CD4-positive, alpha-beta T cell treated with Interleukin-4 for 1 hour (primary cell): ENCODE results near the gene CSHL1.
A peak's percentile ranks its signal among the peaks of the same experiment; 100 is the strongest.
"Not testable (repeated sequence)": the region's sequence is repeated elsewhere in the genome, so short reads cannot be mapped to it uniquely, and the experiment has no call there.

Source experiments
- DNase-seq, 2 donors: peaks; one replicate each; pipeline ENCODE4 v3.0.0-alpha.2; 2020 to 2022

The CSHL1 gene

GRCh38 chr17:63917646-63918045 lies 6.6 kb upstream of the CSHL1 start:
- DNase-seq = no peak

GRCh38 chr17:63917206-63917605 lies 6.1 kb upstream of the CSHL1 start:
- not testable (repeated sequence) for DNase-seq

- no peak for DNase-seq
Measured at GRCh38 chr17:63916566-63917185, 5.6 kb upstream of the CSHL1 start.

- DNase-seq = not testable (repeated sequence)
Measured at GRCh38 chr17:63915753-63916152, 4.7 kb upstream of the CSHL1 start.

DNA sequence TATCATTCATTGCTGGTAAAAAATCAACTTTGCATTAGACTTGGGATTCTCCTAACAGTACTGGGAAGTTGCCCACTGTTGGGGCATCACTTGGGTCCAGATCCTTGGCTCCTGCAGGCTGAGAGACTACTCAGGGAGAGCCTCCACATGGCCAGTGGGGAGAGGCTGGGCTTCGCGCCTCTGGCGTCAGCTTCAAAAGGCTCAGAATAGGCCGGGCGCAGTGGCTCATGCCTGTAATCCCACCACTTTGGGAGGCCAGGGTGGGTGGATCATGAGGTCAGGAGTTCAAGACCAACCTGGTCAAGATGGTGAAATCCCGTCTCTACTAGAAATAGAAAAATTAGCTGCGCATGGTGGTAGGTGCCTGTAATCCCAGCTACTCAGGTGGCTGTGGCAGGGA lies 3.4 kb upstream of the CSHL1 start:
- no peak for DNase-seq

DNA sequence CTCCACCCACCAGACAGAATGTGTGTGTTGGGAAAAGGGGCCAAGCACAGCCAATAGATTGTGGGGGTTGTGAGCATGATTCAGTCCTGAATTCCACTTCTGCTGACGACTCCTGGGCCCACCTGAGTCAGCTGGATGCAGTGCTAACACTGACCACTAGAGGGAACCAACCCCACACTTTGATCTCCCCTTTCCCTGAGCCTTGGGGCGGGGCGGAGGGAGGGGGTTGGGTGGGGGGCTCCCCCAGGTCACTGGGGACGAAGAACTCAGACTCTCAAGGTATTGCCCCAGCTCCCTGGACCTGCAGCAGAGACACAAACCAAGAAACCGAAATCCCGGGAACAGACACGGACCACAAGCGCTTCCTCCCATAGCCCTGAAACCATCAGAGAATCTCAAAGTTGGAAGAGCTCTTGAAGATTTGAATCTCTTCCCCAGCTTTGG lies 621 bp upstream of the CSHL1 start:
- peak; percentile 65 to 66 for DNase-seq

- no peak for DNase-seq
Measured at GRCh38 chr17:63910096-63910495, 962 bp downstream of the CSHL1 start.

DNA sequence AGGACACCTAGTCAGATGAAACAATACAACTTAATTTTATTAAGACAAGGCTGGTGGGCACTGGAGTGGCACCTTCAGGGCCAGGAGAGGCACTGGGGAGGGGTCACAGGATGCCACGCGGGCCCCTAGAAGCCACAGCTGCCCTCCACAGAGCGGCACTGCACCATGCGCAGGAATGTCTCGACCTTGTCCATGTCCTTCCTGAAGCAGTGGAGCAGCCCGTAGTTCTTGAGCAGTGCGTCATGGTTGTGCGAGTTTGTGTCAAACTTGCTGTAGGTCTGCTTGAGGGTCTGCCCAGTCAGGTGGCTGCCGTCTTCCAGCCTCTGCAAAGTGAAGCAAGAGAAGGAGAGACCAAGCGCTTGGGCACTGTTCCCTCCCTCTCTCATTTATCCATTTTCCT lies 1.5 kb downstream of the CSHL1 start:
- DNase-seq = not testable (repeated sequence)

DNA sequence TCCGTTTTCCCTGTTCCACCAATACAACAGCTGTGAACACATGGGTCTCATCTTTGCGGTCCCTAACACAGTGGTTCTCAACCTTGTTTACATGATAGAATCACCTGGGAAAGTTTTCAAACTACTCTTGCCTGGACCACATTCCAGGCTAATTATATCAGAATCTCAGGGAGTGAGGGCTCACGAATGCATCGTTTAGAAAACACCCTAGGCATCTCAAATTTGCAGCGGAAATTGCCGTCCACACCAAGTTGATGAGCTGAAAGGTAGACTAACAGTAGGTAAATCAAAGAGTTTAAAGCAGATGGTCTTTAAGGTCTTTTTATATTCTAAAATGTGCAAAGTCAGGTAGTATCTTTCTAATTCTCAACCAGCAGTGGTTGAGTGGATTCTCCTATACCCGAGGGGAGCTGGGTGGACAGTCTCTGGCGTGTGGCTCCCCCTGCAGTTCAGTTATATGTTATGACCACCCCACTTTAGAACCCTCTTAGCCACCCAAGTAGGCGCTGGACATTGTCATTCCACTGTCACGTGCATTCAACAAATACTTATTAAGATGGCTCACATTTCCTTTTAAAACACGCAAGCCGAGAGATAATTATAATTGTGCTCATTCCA lies 3.8 kb downstream of the CSHL1 start:
- not testable (repeated sequence) for DNase-seq

DNA sequence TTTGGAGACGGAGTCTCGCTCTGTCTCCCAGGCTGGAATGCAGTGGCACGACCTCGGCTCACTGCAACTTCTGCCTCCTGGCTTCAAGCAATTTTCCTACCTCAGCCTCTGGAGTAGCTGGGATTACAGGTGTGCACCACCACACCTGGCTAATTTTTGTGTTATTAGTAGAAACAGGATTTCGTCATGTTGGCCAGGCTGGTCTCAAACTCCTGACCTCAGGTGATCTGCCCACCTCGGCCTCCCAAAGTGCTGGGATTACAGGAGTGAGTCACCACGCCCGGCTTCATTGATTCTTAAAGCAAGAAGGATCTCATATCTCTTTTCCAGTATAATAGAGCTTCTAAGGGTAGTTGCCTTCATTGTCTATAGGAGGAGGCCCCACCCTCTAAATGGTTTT lies 6.3 kb downstream of the CSHL1 start:
- DNase-seq = not testable (repeated sequence)

DNA sequence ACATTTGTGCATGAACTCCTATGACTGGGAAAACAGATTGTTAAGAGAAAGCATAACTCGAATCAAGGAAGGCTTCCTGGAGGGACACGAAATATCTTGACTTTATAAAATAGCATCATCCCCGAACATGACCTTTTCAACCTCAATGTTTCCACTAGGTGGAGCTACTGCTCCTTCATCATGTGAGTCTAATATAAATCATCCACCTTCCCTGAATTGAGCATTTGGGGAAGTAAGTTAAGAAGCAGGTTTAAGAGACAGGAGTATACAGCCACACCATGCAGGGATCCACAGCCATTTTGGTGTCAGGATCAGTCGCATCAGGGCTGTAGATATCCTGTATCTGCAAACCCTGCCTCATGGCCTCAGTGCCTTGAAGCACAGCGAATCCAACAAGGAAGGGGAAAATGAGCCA lies 7.3 kb downstream of the CSHL1 start:
- peak; percentile 27 to 62 for DNase-seq

GRCh38 chr17:63901971-63902370 lies 9.1 kb downstream of the CSHL1 start:
- DNase-seq = not testable (repeated sequence)

- DNase-seq = peak in 1 of 2 donors; percentile 48
Measured at GRCh38 chr17:63898899-63899798, 11.9 kb downstream of the CSHL1 start.

DNA sequence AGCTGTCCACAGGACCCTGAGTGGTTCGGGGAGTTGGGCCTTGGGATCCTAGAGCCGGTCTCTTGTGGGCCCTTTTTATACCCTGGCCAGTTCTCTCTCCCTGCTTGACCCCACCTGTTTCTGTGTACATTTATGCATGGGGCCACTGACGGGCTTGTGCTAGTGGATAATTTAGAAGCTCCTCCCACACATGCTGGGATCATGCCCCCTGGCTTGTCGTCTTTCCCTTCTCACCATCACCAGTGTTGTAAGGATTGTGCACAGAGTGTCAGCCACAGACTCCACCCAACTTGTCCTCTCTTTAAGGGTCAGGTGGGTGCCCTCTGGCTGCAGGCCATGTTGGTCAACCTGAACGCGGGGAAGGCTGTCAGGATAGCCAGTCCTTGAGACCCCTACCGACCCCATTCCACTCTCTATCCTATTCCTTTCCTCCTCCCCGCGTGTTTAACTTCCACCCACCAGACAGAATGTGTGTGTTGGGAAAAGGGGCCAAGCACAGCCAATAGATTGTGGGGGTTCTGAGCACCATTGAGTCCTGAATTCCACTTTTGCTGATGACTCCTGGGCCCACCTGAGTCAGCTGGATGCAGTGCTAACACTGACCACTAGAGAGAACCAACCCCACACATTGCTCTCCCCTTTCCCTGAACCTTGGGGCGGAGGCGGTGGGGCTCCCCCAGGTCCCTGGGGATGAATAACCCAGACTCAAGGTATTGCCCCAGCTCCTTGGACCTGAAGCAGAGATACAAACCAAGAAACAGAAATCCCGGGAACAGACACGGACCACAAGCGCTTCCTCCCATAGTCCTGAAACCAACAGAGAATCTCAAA lies 14.3 kb downstream of the CSHL1 start, which contains the start of gene CSH1:
CSH1 (minus strand) TSS at position 51 of the 831 bp plus-strand sequence. CDS start 63 bp downstream, outside the sequence.
- not testable (repeated sequence) for DNase-seq

- DNase-seq = not testable (repeated sequence)
Measured at GRCh38 chr17:63894821-63895220, 16.2 kb downstream of the CSHL1 start.

DNA sequence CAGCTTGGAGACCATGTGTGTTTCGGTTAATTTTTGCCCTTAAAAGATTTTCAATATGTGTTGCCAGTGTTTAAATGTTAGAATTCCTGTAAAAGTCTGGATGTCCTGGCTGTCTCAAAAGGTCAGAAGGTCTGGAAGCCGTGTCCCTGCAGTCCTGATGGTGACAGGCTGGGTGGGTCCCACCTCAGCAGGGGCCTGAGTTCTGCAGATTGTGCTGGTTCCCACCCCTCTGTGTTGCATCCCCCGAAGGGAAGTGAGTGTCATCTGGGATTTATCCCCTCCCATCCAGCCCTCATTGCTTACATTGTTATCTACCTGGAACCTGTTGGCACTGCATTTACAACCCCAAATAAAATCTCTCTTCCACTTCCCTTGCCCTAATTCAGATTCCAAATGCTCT lies 17.0 kb downstream of the CSHL1 start:
- not testable (repeated sequence) for DNase-seq

DNA sequence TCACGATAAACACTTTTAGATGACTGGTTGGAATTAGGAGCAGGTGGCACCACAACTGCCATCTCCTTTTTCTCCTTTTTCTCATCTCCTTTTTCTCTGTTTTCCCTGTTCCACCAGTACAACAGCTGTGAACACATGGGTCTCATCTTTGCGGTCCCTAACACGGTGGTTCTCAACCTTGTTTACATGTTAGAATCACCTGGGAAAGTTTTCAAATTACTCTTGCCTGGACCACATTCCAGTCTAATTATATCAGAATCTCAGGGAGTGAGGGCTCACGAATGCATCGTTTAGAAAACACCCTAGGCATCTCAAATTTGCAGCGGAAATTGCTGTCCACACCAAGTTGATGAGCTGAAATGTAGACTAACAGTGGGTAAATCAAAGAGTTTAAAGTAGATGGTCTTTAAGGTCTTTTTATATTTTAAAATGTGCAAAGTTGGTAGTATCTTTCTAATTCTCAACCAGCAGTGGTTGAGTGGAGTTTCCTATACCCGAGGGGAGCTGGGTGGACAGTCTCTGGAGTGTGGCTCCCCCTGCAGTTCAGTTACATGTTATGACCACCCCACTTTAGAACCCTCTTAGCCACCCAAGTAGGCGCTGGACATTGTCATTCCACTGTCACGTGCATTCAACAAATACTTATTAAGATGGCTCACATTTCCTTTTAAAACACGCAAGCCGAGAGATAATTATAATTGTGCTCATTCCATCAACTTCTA lies 18.6 kb downstream of the CSHL1 start:
- DNase-seq = not testable (repeated sequence)

GRCh38 chr17:63889026-63889848 lies 21.8 kb downstream of the CSHL1 start:
- DNase-seq = peak in 1 of 2 donors; percentile 43

GRCh38 chr17:63885119-63885518 lies 25.9 kb downstream of the CSHL1 start:
- not testable (repeated sequence) for DNase-seq

GRCh38 chr17:63882626-63883126 lies 28.4 kb downstream of the CSHL1 start:
- not testable (repeated sequence) for DNase-seq
